ENCODE results near the gene LRMDA. TPM values are rescaled to one million over a fixed set of nuclear protein-coding genes. Genes with fewer than 3 reads are reported as not detected.

Gene LRMDA
- polyA plus RNA-seq, 2 of the 4 experiments (the other 2 are of a cell fraction) = 4.6 to 5.2 TPM

GRCh38 chr10:75540981-75541380 lies 109.6 kb downstream of the LRMDA start:
- no peak overlapping the region for H3K4me2 ChIP-seq
- DNase-seq (ENCODE audit: low read depth in 1 of 2, low spot score in 1 of 2) = no peak
- FAIRE-seq = no peak
- no peaks in the 10 kb centered on the region for H3K4me1 ChIP-seq
- H3K27ac ChIP-seq = no peak overlapping the region
- H3K4me3 ChIP-seq = no peak overlapping the region
- WGBS (ENCODE audit: missing lambda C conversion rate) = 69% methylated on average over 4 of the region's 4 CpGs
- H3K9me3 ChIP-seq = no peaks in the 10 kb centered on the region
- TF ChIP-seq JUN (IDR thresholded peaks at IDR 0.05) = no peak
- TF ChIP-seq KDM5A (IDR thresholded peaks at IDR 0.05) = no peak
- TF ChIP-seq ZSCAN20 (CRISPR knock-in tag; IDR thresholded peaks at IDR 0.05) = no peak
- TF ChIP-seq SREBF2 (IDR thresholded peaks at IDR 0.05) = no peak
- TF ChIP-seq GATA3 (IDR thresholded peaks at IDR 0.05; ENCODE audit: borderline replicate concordance) = no peak
- TF ChIP-seq EHF (CRISPR knock-in tag; IDR thresholded peaks at IDR 0.05) = no peak
- no peak for TF ChIP-seq PHF8 (IDR thresholded peaks at IDR 0.05; ENCODE audit: borderline replicate concordance, low read depth)
- TF ChIP-seq HES2 (IDR thresholded peaks at IDR 0.05) = no peak
- no peak for TF ChIP-seq RAD21 (conservative IDR thresholded peaks at IDR 0.05 in 1 of 2, IDR thresholded peaks at IDR 0.05 in 1 of 2)
- TF ChIP-seq ZC3H11A (IDR thresholded peaks at IDR 0.05) = no peak
- no peak for TF ChIP-seq POLR2AphosphoS2 (conservative IDR thresholded peaks at IDR 0.05; ENCODE audit: low read length)
- no peak for TF ChIP-seq EP300 (IDR thresholded peaks at IDR 0.05)
- no peak for TF ChIP-seq MAFK (IDR thresholded peaks at IDR 0.05; ENCODE audit: partially characterized antibody)
- no peak for TF ChIP-seq CEBPB (IDR thresholded peaks at IDR 0.05)
- no peak for TF ChIP-seq REST (IDR thresholded peaks at IDR 0.05)
- POLR2A ChIA-PET = interaction anchor here (0.9 kb wide), 1 partner anchor 140 kb away, joined by 3 read pairs; the partner anchor contains the start of gene ZNF503
- CTCF ChIA-PET = no interaction called here
- no peak for ATAC-seq

- FAIRE-seq (no peak), DNase-seq (ENCODE audit: low read depth in 1 of 2, low spot score in 1 of 2) (no peak), ATAC-seq (no peak)
- POLR2A ChIA-PET = no interaction called here
- H3K4me2 ChIP-seq = no peak overlapping the region
- H3K4me3 ChIP-seq = no peak overlapping the region
- H3K9me3 ChIP-seq = no peaks in the 10 kb centered on the region
- no peaks in the 10 kb centered on the region for H3K4me1 ChIP-seq
- no peak overlapping the region for H3K27ac ChIP-seq
- CTCF ChIA-PET = no interaction called here
- WGBS (ENCODE audit: missing lambda C conversion rate) = 43% methylated on average over 2 of the region's 2 CpGs
- TF ChIP-seq SREBF2 (IDR thresholded peaks at IDR 0.05) = no peak
- no peak for TF ChIP-seq CHD4 (IDR thresholded peaks at IDR 0.05; ENCODE audit: borderline replicate concordance)
- TF ChIP-seq NFE2L2 (conservative IDR thresholded peaks at IDR 0.05; ENCODE audit: low read length) = no peak
- no peak for TF ChIP-seq RNF2 (IDR thresholded peaks at IDR 0.05; ENCODE audit: borderline replicate concordance, low read depth)
- no peak for TF ChIP-seq RARB (CRISPR knock-in tag; IDR thresholded peaks at IDR 0.05)
- no peak for TF ChIP-seq FOSB (CRISPR knock-in tag; IDR thresholded peaks at IDR 0.05)
- no peak for TF ChIP-seq NPAS2 (CRISPR knock-in tag; IDR thresholded peaks at IDR 0.05; ENCODE audit: borderline replicate concordance)
- TF ChIP-seq CEBPB (IDR thresholded peaks at IDR 0.05) = no peak
- TF ChIP-seq POLR2AphosphoS2 (conservative IDR thresholded peaks at IDR 0.05; ENCODE audit: low read length) = no peak
- TF ChIP-seq REST (IDR thresholded peaks at IDR 0.05) = no peak
- no peak for TF ChIP-seq HOXB5 (CRISPR knock-in tag; IDR thresholded peaks at IDR 0.05)
- TF ChIP-seq HEYL (CRISPR knock-in tag; IDR thresholded peaks at IDR 0.05) = no peak
- no peak for TF ChIP-seq HOXA7 (CRISPR knock-in tag; IDR thresholded peaks at IDR 0.05)
- TF ChIP-seq FOXS1 (CRISPR knock-in tag; IDR thresholded peaks at IDR 0.05) = no peak
- no peak for TF ChIP-seq ATOH8 (CRISPR knock-in tag; IDR thresholded peaks at IDR 0.05; ENCODE audit: low read depth)
- no peak for TF ChIP-seq CBX2 (IDR thresholded peaks at IDR 0.05; ENCODE audit: borderline replicate concordance, low read depth)
- no peak for TF ChIP-seq BHLHE40 (IDR thresholded peaks at IDR 0.05; ENCODE audit: low read depth, low read length)
- TF ChIP-seq JUN (IDR thresholded peaks at IDR 0.05) = no peak
- no peak for TF ChIP-seq EHF (CRISPR knock-in tag; IDR thresholded peaks at IDR 0.05)
Observed at GRCh38 chr10:75541411-75541810, 110.0 kb downstream of the LRMDA start.

Data from A549 (cell line).